GM12892 (cell line): ENCODE measurements around the gene ZC3H8.

Experiments
- POLR2A ChIP-seq: IDR thresholded peaks from 2 replicates; pipeline ENCODE4 v1.6.1; 2011; ENCODE audit warnings: low read depth, low read length, control low read depth
- TAF1 ChIP-seq: IDR thresholded peaks from 2 replicates; pipeline ENCODE4 v1.6.1; 2011; ENCODE audit warnings: low read depth, mild to moderate bottlenecking, control low read depth, low read length, borderline replicate concordance

DNA sequence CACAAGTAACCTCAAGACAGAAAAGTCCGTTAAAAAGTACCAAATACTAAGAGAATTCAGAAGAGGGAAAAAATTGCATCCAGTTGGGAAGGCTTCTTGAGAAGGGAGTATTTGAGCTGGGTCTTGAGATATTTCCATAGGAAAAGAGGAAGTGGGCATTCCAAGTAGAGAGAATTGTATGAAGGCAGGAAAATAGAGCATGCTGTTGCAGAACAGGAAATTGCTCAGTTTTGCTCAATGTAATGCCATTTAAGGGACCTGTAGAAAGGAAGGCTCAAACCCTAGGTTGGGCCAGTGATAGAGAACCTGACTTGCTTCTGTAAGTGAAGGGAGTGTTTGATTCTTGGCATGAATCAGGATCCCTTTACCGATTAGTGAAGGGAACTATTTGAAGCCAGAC lies 1.0 kb upstream of the ZC3H8 start:
- TF ChIP-seq POLR2A (no peak), TAF1 (no peak)
